Left cardiac atrium (tissue), 4 donors: ENCODE measurements around the gene CD300LB. TPM values are rescaled to one million over a fixed set of nuclear protein-coding genes. Genes with fewer than 3 reads are reported as not detected.

ENCODE experiments used
- ATAC-seq, 2 donors: fragments of 200-7000 bp; cut with Tn5 transposase; one replicate each; pipeline ENCODE4 v1.9.1; 2020; ENCODE audit warnings: mild to moderate bottlenecking in 2 of 2, moderate library complexity in 2 of 2
- DNase-seq: peaks from one replicate; pipeline ENCODE4 v3.0.0-alpha.2; 2020
- intact Hi-C, 2 donors: fragments of 100-400 bp; cut with DNase I; formaldehyde crosslinking; loops; one replicate each; pipeline versions ENCODE4 v1.14.1 to v1.15.1; 2022 to 2023
- total RNA-seq, 2 donors: library from RNA; stranded (reverse); fragmentation: NEBNext Ultra II Directional; extraction: Animal tissue kit (Norgen Biotek cat#: 25700); gene quantifications; one replicate each; pipeline ENCODE4 v1.2.1, GENCODE V29; 2021
- donor health status: DM: no; HTN: yes; CAD: no.
- donor health status: DM: no; HTN: yes; CAD: no; lungs with severe emphysema.
- donor health status: DM: yes; HTN: yes; CAD: no.
- donor health status: Dilated cardiomyopathy.

CD300LB gene
- total RNA-seq, 2 donors from 2014 or later: 0.29 to 0.32 TPM

DNA sequence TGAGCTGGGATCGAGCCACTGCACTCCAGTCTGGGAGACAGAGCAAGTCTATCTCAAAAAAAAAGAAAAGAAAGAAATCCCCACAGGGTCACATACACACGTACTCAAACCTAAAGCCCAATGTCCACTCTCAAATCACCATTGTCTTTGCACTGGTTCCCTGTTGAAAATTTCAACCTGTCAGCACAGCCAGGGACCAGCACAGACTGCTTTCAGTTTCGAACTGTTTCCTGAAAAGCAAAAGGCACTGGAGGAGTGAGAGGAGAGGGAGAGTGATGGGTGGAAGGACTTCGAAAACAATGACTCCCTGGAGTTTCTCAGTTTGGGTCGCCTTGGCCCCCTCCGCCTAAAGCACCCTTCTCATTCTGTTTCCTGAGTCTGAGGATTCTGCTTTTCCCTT, 23.6 kb upstream of the CD300LB start:
- ATAC-seq: no peak

DNA sequence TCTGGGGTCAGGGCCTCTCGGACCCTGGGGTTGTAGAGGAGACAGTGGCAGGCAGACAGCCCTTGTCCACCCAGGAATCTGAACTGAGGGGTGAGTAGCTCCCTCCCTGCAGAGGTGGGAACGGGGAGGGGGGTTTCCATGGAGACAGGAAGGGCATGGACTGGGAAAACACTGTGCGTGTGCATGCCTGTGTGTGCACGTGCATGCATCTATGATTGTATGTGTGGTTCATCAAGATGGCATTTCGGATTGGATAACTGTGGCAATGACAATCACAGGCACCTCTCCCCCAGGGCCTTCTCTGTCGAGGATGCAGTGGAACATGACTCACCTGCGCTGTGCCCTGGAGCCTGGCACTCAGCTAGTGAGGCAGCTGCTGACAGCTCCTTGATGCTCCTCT, 20.8 kb upstream of the CD300LB start:
- DNase-seq (no peak), ATAC-seq (no peak)
- intact Hi-C loops: no loop called here

More for the DNA sequence above, 23.6 kb upstream of the CD300LB start:
- intact Hi-C loops: no loop called here
- no peak for DNase-seq

DNA sequence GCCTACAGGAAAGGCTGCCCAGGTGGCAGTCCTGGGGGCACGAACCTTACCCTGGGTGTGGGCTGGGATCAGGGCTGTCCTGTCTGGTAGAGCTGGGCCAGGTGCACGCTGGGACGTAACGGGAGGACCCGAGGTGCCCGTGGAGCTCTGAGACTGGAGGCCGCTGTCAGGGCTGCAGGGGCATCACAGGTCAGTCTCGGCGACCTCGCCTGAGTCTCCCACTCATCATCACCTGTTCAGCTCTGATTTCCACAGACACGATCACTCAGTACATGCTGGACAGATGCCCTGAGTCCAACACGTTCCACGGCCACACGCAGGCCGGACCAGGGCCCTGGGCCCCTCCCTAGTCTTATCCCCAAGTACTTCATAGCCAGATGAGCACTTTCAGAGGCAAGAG, 19.3 kb upstream of the CD300LB start:
- DNase-seq (no peak), ATAC-seq (no peak)
- intact Hi-C loops: no loop called here

DNA sequence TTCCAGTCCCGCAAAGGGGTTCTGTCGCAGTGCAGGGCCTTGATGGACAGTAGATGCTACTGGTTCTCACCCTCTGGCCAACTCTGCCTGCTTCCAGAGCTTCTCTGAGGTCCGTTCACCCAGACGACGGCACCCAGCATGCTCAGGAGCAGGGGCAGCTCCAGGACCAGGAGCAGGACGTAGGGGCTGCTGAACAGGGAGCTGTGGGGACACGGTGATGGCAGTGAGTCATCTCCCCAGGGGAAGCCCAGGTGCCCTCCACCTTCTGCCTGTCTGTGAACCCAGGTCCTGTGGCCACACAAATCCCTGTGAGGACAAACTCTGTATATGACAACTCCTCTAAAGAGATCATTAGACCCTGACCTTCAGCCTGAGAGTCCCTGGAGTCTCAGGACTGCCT, 18.1 kb upstream of the CD300LB start:
- ATAC-seq (no peak), DNase-seq (no peak)
- intact Hi-C loops: no loop called here

DNA sequence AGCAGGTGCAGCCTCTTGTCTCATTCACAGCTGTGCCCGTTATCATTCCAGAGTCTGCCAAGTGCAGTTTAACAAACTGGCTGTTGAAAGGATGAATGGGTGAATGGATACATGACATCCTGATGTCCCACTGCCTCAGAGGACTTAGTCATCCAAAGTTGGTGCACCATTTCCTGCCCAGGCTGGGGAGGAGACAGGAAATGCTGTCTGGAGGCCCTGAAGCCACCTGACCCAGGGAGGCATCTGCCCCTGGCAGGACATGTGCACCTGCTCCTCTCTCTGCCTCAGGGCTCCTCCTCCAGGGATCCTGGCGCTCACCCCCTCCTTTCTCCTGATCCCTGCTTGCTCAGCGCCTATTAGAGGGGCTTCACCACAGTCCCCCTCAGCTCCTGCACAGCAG, 16.5 kb upstream of the CD300LB start:
- intact Hi-C loops: no loop called here
- ATAC-seq (no peak), DNase-seq (no peak)

DNA sequence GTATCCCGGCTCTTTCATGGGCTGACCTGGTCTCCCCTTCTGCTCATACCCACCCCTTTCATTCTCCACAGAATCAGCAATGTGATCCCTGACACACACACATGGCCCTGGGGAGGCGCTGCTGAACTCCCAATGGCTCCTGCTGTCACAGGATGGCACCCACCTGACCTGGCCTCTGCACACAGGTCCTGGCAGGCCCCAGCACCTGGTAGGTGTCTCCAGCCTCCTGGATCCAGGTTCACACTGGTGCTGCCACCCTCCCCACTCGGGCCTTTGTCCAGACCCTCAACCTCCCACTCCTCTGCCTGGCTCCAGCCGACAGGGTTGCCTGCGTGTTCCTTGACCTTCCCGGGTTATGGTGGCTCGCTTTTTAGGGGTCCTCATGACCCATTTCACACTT, 16.0 kb upstream of the CD300LB start:
- ATAC-seq (no peak), DNase-seq (no peak)
- intact Hi-C loops: no loop called here

DNA sequence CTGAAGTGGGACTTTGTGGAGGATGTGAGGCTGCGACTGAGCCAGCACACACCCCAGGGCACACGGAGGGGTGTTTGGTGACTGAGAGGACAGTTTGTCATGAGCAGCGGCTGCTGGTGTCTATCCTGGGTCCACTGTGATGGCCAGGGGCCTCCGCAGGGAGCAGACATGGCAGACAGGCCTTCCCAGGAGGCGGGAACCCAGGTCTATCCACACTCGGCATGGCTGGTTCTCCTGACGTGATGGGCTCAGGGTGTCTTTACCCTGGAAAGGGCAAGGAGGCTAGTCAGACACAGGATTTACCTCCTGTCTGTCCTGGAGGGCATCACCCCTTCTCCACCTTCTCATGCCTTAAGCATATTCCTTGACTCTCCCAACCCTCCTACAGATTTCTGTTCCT, 15.3 kb upstream of the CD300LB start:
- intact Hi-C loops: no loop called here
- ATAC-seq: no peak

DNA sequence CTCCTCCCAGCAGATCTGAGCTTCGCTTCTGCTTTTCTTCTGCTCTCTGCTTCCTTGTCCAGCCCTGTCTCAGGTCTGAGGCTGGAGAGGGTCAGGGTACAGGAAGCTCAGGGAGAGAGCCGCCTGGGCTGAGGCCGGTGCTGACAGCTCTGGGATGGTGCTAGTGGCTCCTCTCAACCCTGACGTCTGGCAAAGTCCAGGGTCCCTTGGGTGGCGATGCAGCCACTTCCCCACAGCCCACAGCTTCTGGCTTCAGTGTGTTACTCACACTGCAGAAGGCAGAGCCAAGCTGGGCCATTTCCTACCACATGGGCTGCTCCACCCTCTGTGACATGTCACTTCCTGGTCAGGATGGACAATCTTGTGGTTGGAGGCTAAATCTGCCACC, 14.6 kb upstream of the CD300LB start, which contains the start of gene CD300C:
TSS of gene CD300C (minus strand) at position 273 of the 388 bp plus-strand sequence. CDS start 333 bp downstream, outside the sequence.
- DNase-seq: peak; percentile 44
- peak; percentile 36 to 63 for ATAC-seq
- intact Hi-C loops: no loop called here

More for the DNA sequence above, 15.3 kb upstream of the CD300LB start:
- no peak for DNase-seq

DNA sequence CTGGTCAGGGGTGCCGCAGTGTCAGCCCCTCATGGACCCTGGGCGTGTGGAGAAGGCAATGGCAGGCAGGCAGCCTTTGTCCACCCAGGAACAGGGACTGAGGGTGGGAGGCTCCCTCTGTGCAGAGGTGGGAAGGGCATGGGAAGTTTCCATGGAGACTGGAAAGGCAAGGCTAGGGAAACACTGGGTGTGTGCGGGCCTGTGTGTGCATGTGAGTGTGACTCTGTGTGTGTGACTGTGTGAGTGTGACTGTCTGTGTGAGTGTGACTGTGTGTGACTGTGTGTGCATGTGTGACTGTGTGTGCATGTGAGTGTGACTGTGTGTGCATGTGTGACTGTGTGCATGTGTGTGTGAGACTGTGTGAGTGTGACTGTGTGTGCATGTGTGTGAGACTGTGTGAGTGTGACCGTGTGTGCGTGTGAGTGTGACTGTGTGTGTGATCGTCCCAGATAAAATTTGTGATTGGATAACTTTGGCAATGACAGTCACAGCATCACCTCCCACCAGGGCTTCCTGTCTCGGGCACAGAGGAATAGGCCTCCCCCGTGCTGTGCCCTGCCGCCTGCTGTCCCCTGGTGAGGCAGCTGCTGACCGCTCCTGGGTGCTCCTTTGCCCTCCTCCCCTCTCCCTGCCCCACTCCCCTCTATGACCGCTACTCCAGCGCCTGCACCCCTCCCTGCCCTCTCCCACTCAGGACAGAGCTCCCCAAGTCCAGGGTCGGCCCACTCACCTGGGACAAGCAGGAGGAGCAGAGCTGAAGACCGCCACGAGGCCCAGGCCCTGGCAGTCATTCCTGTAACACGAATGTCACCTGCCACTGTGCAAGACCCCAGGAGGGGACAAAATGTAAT, 13.9 kb upstream of the CD300LB start:
- intact Hi-C loops: no loop called here
- ATAC-seq (peak in 1 of 2 donors; percentile 6), DNase-seq (peak; percentile 15)

DNA sequence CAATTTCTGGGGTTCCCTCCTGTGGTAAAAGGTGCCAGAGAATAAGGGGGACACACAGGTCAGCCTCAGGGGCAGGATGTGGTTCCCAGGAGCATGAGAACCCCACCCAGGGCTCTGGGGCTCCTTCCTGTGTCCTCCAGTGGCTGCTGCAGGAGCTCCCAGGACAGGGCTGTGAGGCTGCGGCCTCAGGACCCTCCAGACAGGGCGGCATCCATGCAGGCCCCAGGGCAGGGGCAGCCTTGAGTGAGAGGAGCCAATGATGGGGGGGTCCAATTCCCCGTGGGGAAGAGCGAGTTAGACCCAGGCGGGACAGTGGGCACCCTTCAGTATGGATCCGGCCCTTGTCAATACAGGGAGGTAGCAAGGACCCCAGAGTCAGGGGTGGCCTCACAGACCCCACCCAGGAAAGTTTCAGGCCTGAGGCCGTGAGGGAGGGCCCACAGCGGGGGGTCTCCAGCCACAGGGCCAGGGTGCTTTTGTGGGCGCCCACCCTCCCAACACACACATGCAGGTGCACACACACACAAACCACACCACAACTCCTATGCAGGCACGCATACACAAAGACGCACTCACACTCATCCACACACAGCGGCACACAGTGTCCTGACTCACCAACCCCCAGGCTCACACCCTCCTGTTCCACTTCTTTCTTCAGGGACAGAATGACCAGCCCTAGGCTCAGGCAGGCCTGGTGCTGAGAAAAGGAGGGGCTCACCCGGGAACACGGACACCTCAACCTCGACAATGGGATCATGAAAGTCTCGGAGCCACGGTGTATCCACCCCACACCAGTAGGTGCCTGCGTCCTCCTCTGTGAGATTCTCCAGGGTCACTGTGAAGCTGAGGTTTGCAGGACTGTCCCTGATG, 12.9 kb upstream of the CD300LB start:
- ATAC-seq (no peak), DNase-seq (peak; percentile 14)
- intact Hi-C loops: no loop called here

DNA sequence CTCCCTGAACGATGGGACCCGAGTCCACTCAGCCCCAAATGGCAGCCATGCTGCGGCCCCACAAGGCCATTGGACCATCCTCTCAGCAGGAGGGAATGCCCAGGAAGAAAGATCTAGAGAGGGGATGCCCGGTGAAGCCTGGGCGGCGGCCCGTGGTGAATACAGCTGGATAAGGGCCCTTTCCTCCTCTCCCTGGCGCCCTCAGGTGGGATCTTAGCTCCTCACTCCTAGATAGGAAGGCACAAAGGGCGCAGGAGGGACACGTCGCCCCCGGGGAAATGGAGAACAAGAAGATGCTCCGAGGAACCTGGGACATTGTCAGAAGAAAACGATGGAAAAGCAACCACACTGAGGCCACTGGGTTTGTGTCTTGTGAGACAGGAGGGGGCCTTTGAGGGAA, 12.1 kb upstream of the CD300LB start:
- no peak for ATAC-seq
- intact Hi-C loops: no loop called here
- DNase-seq: no peak

DNA sequence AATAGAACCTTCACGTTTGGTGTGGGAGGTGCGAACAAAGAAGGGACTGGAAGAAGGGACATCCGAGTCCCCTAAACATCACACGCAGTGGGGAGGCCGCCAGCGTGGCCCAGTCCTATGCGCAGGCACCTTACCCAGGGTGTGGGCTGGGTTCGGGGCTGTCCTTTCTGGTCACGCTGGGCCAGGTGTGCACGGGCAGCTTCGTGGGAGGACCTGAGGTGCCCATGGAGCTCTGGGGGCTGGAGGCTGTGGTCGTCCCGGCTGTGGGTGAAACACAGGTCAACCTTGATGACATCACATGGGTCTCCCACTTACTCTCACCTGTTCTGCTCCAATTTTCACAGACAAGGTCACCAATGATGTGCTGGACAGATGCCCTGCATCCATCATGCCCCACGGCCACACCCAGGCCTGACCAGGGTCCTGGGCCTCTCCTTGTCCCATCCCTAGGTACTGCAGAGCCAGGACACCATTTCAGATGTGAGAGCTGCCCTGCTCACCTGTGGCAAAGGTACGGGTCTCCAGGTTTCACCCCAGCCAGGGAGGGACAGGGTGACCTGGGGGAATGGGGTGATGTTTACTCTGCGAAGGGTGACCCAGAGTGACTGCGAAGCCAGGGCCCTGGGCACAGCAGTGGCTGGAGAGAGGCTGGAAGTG, 11.6 kb upstream of the CD300LB start:
- no peak for DNase-seq
- intact Hi-C loops: no loop called here
- no peak for ATAC-seq

DNA sequence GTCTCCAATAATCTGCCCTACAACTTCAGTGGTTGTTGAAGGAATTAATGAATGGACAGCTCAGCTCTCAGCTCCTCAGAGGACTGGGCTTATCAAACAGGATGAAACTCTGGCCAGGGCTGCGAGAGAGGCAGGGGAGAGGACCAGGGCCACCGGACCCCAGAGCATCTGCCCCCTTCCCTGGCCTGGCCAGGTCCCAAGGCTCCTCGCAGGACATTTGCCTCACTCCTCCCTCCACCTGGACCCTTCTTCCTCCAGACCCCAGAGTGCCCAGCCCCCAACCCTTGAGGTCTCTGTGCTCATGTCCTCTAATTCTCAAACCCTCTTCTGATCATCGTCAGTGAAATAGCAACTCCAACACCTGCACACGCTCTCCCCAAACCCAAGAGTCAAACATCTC, 10.9 kb upstream of the CD300LB start:
- DNase-seq: no peak
- no peak for ATAC-seq
- intact Hi-C loops: no loop called here

DNA sequence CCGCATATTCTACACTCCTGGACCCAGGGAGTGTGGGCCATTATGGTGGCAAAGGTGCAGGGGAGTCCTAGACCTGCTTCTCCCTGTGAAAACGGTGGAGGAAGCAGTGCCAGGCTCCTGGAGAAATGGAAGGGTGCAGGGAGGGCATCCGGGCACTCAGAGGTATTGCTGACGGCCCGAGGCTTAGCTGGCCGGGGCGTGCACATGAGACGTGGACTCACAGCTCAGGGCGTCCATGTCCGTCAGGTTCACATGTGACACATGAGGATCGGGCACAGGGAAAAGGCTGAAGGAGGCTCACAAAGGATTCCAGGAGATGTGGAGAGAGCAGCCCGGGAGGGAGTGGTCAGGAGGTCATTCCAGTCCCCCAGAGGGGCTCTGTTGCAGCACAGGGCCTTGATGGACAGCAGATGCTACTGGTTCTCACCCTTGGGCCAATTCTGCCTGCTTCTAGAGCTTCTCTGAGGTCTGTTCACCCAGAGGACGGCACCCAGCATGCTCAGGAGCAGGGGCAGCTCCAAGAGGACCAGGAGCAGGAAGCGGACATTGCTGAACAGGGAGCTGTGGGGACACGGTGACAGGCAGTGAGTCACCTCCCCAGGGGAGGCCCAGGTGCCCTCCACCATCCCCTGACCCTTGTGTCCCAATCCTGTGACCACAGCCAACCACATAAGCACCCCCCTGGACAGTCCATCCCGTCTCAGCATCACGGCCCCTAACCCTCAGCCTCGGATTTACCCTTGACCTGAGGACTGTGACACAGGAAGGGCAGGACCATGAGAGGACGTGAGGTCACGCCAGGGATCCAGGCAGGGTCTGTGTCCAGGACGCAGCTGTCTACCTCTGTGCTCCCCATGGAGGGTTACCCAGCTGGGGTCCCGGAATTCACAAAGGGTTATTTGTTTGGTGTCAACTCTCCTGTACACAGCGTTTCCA, 10.2 kb upstream of the CD300LB start:
- no peak for DNase-seq
- ATAC-seq: no peak
- intact Hi-C loops: no loop called here

DNA sequence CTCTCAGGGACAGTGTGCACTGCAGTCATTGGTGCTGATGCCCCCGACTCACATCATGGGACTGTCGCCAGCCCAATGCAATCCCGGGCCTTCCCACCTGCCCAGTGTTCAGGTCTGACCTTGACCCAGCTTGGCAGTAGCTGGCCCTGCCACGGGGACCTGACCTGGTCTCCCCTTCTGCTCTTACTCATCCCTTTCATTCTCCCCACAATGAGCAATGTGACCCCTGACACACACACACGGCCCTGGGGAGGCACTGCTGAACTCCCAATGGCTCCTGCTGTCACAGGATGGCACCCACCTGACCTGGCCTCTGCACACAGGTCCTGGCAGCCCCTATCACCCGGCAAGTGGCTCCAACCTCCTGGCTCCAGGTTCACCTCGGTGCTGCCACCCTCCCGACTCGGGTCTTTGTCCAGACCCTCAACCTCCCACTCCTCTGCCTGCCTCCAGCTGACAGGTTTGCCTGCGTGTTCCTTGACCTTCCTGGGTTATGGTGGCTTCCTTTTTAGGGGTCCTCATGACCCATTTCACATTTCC, 8.1 kb upstream of the CD300LB start:
- DNase-seq: no peak
- no peak for ATAC-seq
- intact Hi-C loops: no loop called here

DNA sequence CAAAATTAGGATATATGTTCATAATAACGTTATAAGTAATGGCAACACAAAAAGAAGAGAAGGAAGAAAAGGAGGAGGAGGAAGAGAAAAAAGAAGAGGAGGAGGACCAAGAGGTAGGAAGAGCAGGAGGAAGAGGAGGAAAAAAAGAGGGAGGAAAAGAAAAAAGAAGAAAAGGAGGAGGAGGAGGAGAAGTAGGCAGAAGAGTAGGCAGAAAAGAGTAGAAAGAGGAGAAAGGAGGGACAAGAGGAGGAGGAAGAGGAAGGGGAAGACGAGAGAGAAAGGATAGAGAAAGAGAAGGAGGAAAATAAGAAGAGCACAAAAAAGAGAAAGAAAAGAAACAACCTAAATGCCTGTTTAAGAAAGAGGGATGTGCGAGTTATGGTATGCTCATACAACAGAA, 5.6 kb upstream of the CD300LB start:
- DNase-seq: no peak
- intact Hi-C loops: no loop called here
- no peak for ATAC-seq

DNA sequence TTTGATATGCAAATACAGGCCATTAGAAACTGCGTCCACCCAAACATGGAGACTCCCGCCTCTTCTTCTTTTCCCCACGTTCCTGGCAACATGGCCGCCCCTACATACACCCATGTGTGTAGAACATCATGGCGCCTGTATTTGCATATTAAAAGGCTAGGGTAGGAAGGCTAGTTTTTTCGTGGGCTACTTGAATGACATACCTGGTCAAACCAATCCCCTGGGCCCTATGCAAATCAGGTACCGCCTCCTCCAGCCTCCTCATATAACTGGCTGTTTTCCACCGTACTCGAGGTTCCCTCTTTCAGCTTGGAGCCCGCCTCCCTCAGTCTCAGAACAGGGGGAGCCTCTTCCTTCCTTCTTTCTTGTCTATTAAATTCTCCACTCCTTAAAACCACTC, 840 bp upstream of the CD300LB start:
- peak; percentile 56 to 83 for ATAC-seq
- intact Hi-C loops: no loop called here
- peak; percentile 46 for DNase-seq

DNA sequence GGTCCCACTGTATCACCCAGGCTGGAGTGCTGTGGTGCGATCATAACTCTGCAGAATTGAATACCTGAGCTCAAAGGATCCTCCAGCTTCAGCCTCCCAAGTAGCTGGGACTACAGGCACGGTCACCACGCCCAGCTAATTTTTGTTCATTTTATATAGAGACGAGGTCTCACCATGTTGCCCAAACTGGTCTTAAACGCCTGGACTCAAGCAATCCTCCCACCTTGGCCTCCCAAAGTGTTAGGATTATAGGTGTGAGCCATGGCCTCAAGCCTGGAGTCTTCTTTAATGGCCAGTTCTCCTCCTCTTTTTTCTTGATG, 484 bp downstream of the CD300LB start:
- intact Hi-C loops: no loop called here
- DNase-seq: no peak

DNA sequence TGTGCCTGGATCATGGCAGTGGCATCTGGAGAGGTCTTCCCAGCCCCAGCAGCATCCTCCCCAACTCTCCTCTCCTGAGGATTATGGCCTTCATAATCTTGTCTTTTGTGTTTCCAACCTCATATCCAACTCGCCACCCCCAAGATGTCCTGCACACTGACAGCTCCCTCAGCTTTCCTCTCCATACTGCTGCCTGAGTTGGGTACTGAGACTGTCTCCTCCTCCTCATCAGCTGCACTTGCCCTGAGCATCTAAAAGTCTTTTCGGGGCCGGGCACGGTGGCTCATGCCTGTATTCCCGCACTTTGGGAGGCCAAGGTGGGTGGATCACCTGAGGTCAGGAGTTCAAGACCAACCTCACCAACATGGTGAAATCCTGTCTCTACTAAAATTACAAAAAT, 2.0 kb downstream of the CD300LB start:
- intact Hi-C loops: no loop called here
- ATAC-seq (no peak), DNase-seq (no peak)

More for the DNA sequence above, 484 bp downstream of the CD300LB start:
- ATAC-seq: no peak
